GM10266 (cell line): ENCODE data around the gene NCK1.
A peak's percentile ranks its signal among the peaks of the same experiment; 100 is the strongest.
"Not testable (repeated sequence)": the region's sequence is repeated elsewhere in the genome, so short reads cannot be mapped to it uniquely, and the experiment has no call there.

ENCODE experiments used
- DNase-seq: peaks from one replicate; pipeline ENCODE4 v3.0.0; 2012; ENCODE audit errors: extremely low spot score
- CTCF ChIP-seq: IDR thresholded peaks from 2 replicates; pipeline ENCODE4 v1.5.1; 2012; ENCODE audit warnings: mild to moderate bottlenecking, low read depth; ENCODE audit not compliant: control insufficient read depth, insufficient read depth; ENCODE audit errors: missing control alignments

NCK1 gene

GRCh38 chr3:136862617-136863322 lies 762 bp downstream of the NCK1 start:
- TF ChIP-seq CTCF: no peak
- DNase-seq: peak; percentile 53

GRCh38 chr3:136869282-136869681 lies 7.3 kb downstream of the NCK1 start:
- no peak for DNase-seq
- no peak for TF ChIP-seq CTCF

- not testable (repeated sequence) for DNase-seq
Measured at GRCh38 chr3:136872258-136872657, 10.2 kb downstream of the NCK1 start.

- not testable (repeated sequence) for DNase-seq
Measured at GRCh38 chr3:136879510-136879909, 17.5 kb downstream of the NCK1 start.

GRCh38 chr3:136882571-136882970 lies 20.6 kb downstream of the NCK1 start:
- TF ChIP-seq CTCF: no peak
- no peak for DNase-seq

- DNase-seq: no peak
- TF ChIP-seq CTCF: no peak
Measured at GRCh38 chr3:136883967-136884720, 22.1 kb downstream of the NCK1 start.

GRCh38 chr3:136885357-136886213 lies 23.6 kb downstream of the NCK1 start:
- TF ChIP-seq CTCF: no peak
- DNase-seq: no peak

GRCh38 chr3:136889947-136890346 lies 27.9 kb downstream of the NCK1 start:
- no peak for TF ChIP-seq CTCF

More at GRCh38 chr3:136889947-136890346, 27.9 kb downstream of the NCK1 start:
- no peak for DNase-seq
